ENCODE results near the gene GRK6.

The GRK6 gene

GRCh38 chr5:177476531-177477233 lies 50.2 kb downstream of the GRK6 start:
- Histone ChIP-seq H3K23ac (ENCODE audit: low read length) (no peak overlapping the region), H3K18ac (ENCODE audit: low read length) (no peak overlapping the region), H3K36me3 (ENCODE audit: control insufficient read depth, insufficient read depth, low read length) (peaks cover 1% of the 10 kb centered on the region), H3K9ac (ENCODE audit: low read length) (no peak overlapping the region), H3K79me1 (ENCODE audit: low read length) (peaks cover 3% of the 10 kb centered on the region), H4K8ac (ENCODE audit: low read depth, low read length) (no peak overlapping the region), H3K4me3 (ENCODE audit: low read length) (no peak overlapping the region), H3K56ac (ENCODE audit: low read length) (peak overlapping the region; percentile 7), H3K4me2 (ENCODE audit: low read length) (no peak overlapping the region), H3K4ac (ENCODE audit: low read depth, low read length) (no peak overlapping the region), H3K4me1 (ENCODE audit: control insufficient read depth, low read depth, low read length) (peaks cover 11% of the 10 kb centered on the region), H3K27me3 (ENCODE audit: insufficient read depth, low read length, poor library complexity) (no peaks in the 10 kb centered on the region), H4K5ac (ENCODE audit: low read length) (no peak overlapping the region), H2BK15ac (replicated peaks; ENCODE audit: low read depth) (no peak overlapping the region), H3K27ac (ENCODE audit: low read depth, low read length) (no peak overlapping the region), H2BK5ac (ENCODE audit: low read length) (no peak overlapping the region), H2AK5ac (ENCODE audit: low read length) (no peak overlapping the region), H2BK120ac (ENCODE audit: low read depth, low read length) (no peak overlapping the region), H3K79me2 (ENCODE audit: control insufficient read depth, insufficient read depth, low read length) (peaks cover 13% of the 10 kb centered on the region)
- DNase-seq, result peak; percentile 65
- no CpG with 5 or more reads among the region's 18 CpGs for WGBS (ENCODE audit: extremely low coverage, insufficient coverage, low lambda C conversion rate)

GRCh38 chr5:177477701-177478477 lies 51.4 kb downstream of the GRK6 start:
- no peak overlapping the region for H3K9ac ChIP-seq (ENCODE audit: low read length)
- no peak overlapping the region for H3K56ac ChIP-seq (ENCODE audit: low read length)
- no peak overlapping the region for H4K5ac ChIP-seq (ENCODE audit: low read length)
- H2AK5ac ChIP-seq (ENCODE audit: low read length), result no peak overlapping the region
- no peak overlapping the region for H3K23ac ChIP-seq (ENCODE audit: low read length)
- H3K79me2 ChIP-seq (ENCODE audit: control insufficient read depth, insufficient read depth, low read length), result peaks cover under 1% of the 10 kb centered on the region
- peaks cover 3% of the 10 kb centered on the region for H3K36me3 ChIP-seq (ENCODE audit: control insufficient read depth, insufficient read depth, low read length)
- no peak overlapping the region for H3K4me2 ChIP-seq (ENCODE audit: low read length)
- no peak overlapping the region for H2BK5ac ChIP-seq (ENCODE audit: low read length)
- H3K4me3 ChIP-seq (ENCODE audit: low read length), result no peak overlapping the region
- H3K18ac ChIP-seq (ENCODE audit: low read length), result no peak overlapping the region
- no peak overlapping the region for H2BK15ac ChIP-seq (replicated peaks; ENCODE audit: low read depth)
- H3K4me1 ChIP-seq (ENCODE audit: control insufficient read depth, low read depth, low read length), result peaks cover 6% of the 10 kb centered on the region
- no peak for DNase-seq
- H3K27me3 ChIP-seq (ENCODE audit: insufficient read depth, low read length, poor library complexity), result no peaks in the 10 kb centered on the region
- no peak overlapping the region for H4K8ac ChIP-seq (ENCODE audit: low read depth, low read length)
- no peak overlapping the region for H3K4ac ChIP-seq (ENCODE audit: low read depth, low read length)
- no peak overlapping the region for H2BK120ac ChIP-seq (ENCODE audit: low read depth, low read length)
- H3K27ac ChIP-seq (ENCODE audit: low read depth, low read length), result no peak overlapping the region
- no peaks in the 10 kb centered on the region for H3K79me1 ChIP-seq (ENCODE audit: low read length)
- WGBS (ENCODE audit: extremely low coverage, insufficient coverage, low lambda C conversion rate), result no CpG with 5 or more reads among the region's 13 CpGs

GRCh38 chr5:177478711-177479646 lies 52.5 kb downstream of the GRK6 start:
- H3K56ac ChIP-seq (ENCODE audit: low read length), result peak overlapping the region; percentile 34
- no peak overlapping the region for H3K9ac ChIP-seq (ENCODE audit: low read length)
- no peak overlapping the region for H3K18ac ChIP-seq (ENCODE audit: low read length)
- H3K27me3 ChIP-seq (ENCODE audit: insufficient read depth, low read length, poor library complexity), result no peaks in the 10 kb centered on the region
- H2BK5ac ChIP-seq (ENCODE audit: low read length), result no peak overlapping the region
- no peaks in the 10 kb centered on the region for H3K79me1 ChIP-seq (ENCODE audit: low read length)
- DNase-seq, result no peak
- no peak overlapping the region for H3K4me2 ChIP-seq (ENCODE audit: low read length)
- no peak overlapping the region for H3K4ac ChIP-seq (ENCODE audit: low read depth, low read length)
- H2BK15ac ChIP-seq (replicated peaks; ENCODE audit: low read depth), result no peak overlapping the region
- no peak overlapping the region for H3K27ac ChIP-seq (ENCODE audit: low read depth, low read length)
- peaks cover 5% of the 10 kb centered on the region for H3K4me1 ChIP-seq (ENCODE audit: control insufficient read depth, low read depth, low read length)
- H2AK5ac ChIP-seq (ENCODE audit: low read length), result no peak overlapping the region
- no peak overlapping the region for H3K23ac ChIP-seq (ENCODE audit: low read length)
- no peaks in the 10 kb centered on the region for H3K79me2 ChIP-seq (ENCODE audit: control insufficient read depth, insufficient read depth, low read length)
- no CpG with 5 or more reads among the region's 18 CpGs for WGBS (ENCODE audit: extremely low coverage, insufficient coverage, low lambda C conversion rate)
- H3K4me3 ChIP-seq (ENCODE audit: low read length), result no peak overlapping the region
- no peak overlapping the region for H4K5ac ChIP-seq (ENCODE audit: low read length)
- H2BK120ac ChIP-seq (ENCODE audit: low read depth, low read length), result no peak overlapping the region
- H4K8ac ChIP-seq (ENCODE audit: low read depth, low read length), result no peak overlapping the region
- H3K36me3 ChIP-seq (ENCODE audit: control insufficient read depth, insufficient read depth, low read length), result peaks cover 6% of the 10 kb centered on the region

- H3K4me3 ChIP-seq (ENCODE audit: low read length), result no peak overlapping the region
- no peak overlapping the region for H3K18ac ChIP-seq (ENCODE audit: low read length)
- H3K23ac ChIP-seq (ENCODE audit: low read length), result no peak overlapping the region
- no peaks in the 10 kb centered on the region for H3K27me3 ChIP-seq (ENCODE audit: insufficient read depth, low read length, poor library complexity)
- H2BK15ac ChIP-seq (replicated peaks; ENCODE audit: low read depth), result no peak overlapping the region
- no peak overlapping the region for H3K4me2 ChIP-seq (ENCODE audit: low read length)
- no CpG with 5 or more reads among the region's 14 CpGs for WGBS (ENCODE audit: extremely low coverage, insufficient coverage, low lambda C conversion rate)
- H3K4me1 ChIP-seq (ENCODE audit: control insufficient read depth, low read depth, low read length), result peaks cover 1% of the 10 kb centered on the region
- no peak overlapping the region for H3K9ac ChIP-seq (ENCODE audit: low read length)
- H2AK5ac ChIP-seq (ENCODE audit: low read length), result no peak overlapping the region
- H3K27ac ChIP-seq (ENCODE audit: low read depth, low read length), result no peak overlapping the region
- no peak overlapping the region for H3K56ac ChIP-seq (ENCODE audit: low read length)
- DNase-seq, result no peak
- H2BK5ac ChIP-seq (ENCODE audit: low read length), result no peak overlapping the region
- no peak overlapping the region for H3K4ac ChIP-seq (ENCODE audit: low read depth, low read length)
- no peaks in the 10 kb centered on the region for H3K79me2 ChIP-seq (ENCODE audit: control insufficient read depth, insufficient read depth, low read length)
- H3K36me3 ChIP-seq (ENCODE audit: control insufficient read depth, insufficient read depth, low read length), result peaks cover 7% of the 10 kb centered on the region
- H4K8ac ChIP-seq (ENCODE audit: low read depth, low read length), result no peak overlapping the region
- no peak overlapping the region for H4K5ac ChIP-seq (ENCODE audit: low read length)
- H3K79me1 ChIP-seq (ENCODE audit: low read length), result no peaks in the 10 kb centered on the region
- no peak overlapping the region for H2BK120ac ChIP-seq (ENCODE audit: low read depth, low read length)
These were observed 53.3 kb downstream of the GRK6 start for GRCh38 chr5:177479774-177480173.

- Histone ChIP-seq H2BK5ac (ENCODE audit: low read length) (no peak overlapping the region), H3K79me1 (ENCODE audit: low read length) (no peaks in the 10 kb centered on the region), H3K36me3 (ENCODE audit: control insufficient read depth, insufficient read depth, low read length) (peaks cover 12% of the 10 kb centered on the region), H3K4me3 (ENCODE audit: low read length) (no peak overlapping the region), H2BK15ac (replicated peaks; ENCODE audit: low read depth) (no peak overlapping the region), H3K79me2 (ENCODE audit: control insufficient read depth, insufficient read depth, low read length) (no peaks in the 10 kb centered on the region), H4K5ac (ENCODE audit: low read length) (no peak overlapping the region), H3K18ac (ENCODE audit: low read length) (no peak overlapping the region), H3K27me3 (ENCODE audit: insufficient read depth, low read length, poor library complexity) (no peaks in the 10 kb centered on the region), H2AK5ac (ENCODE audit: low read length) (no peak overlapping the region), H2BK120ac (ENCODE audit: low read depth, low read length) (no peak overlapping the region), H3K4me2 (ENCODE audit: low read length) (no peak overlapping the region), H3K27ac (ENCODE audit: low read depth, low read length) (no peak overlapping the region), H3K4ac (ENCODE audit: low read depth, low read length) (no peak overlapping the region), H3K4me1 (ENCODE audit: control insufficient read depth, low read depth, low read length) (no peaks in the 10 kb centered on the region), H3K23ac (ENCODE audit: low read length) (no peak overlapping the region), H3K56ac (ENCODE audit: low read length) (no peak overlapping the region), H3K9ac (ENCODE audit: low read length) (no peak overlapping the region), H4K8ac (ENCODE audit: low read depth, low read length) (no peak overlapping the region)
- no peak for DNase-seq
- WGBS (ENCODE audit: extremely low coverage, insufficient coverage, low lambda C conversion rate), result no CpG with 5 or more reads among the region's 10 CpGs
These were observed 55.9 kb downstream of the GRK6 start for GRCh38 chr5:177482359-177482795.
